ENCODE results near the gene NACC2. TPM values are rescaled to one million over a fixed set of nuclear protein-coding genes. Genes with fewer than 3 reads are reported as not detected.

NACC2 gene
- total and polyA plus RNA-seq, 2 experiments from 2014 or later = 4.4 to 12.0 TPM

- peaks cover 14% of the 10 kb centered on the region for H3K4me1 ChIP-seq (ENCODE audit: low read depth)
- TF ChIP-seq CTCF (IDR thresholded peaks at IDR 0.05; ENCODE audit: low read depth, low read length) = no peak
- no peak overlapping the region for H3K27ac ChIP-seq
- no peaks in the 10 kb centered on the region for H3K36me3 ChIP-seq
- DNase-seq (ENCODE audit: low read depth in 1 of 2, low spot score in 1 of 2) = no peak
- H3K9me3 ChIP-seq (ENCODE audit: low read depth) = no peaks in the 10 kb centered on the region
- no peak overlapping the region for H3K4me3 ChIP-seq
- no peaks in the 10 kb centered on the region for H3K27me3 ChIP-seq
These were observed 105.9 kb downstream of the NACC2 start for GRCh38 chr9:135989157-135989556.

- H3K4me1 ChIP-seq (ENCODE audit: low read depth) = peaks cover 11% of the 10 kb centered on the region
These were observed 106.6 kb downstream of the NACC2 start for GRCh38 chr9:135988493-135988892.

GRCh38 chr9:135987838-135988404 lies 107.2 kb downstream of the NACC2 start:
- DNase-seq (ENCODE audit: low read depth in 1 of 2, low spot score in 1 of 2) = no peak
- TF ChIP-seq CTCF (IDR thresholded peaks at IDR 0.05; ENCODE audit: low read depth, low read length) = no peak
- no peaks in the 10 kb centered on the region for H3K27me3 ChIP-seq
- peaks cover 5% of the 10 kb centered on the region for H3K4me1 ChIP-seq (ENCODE audit: low read depth)
- no peak overlapping the region for H3K4me3 ChIP-seq
- no peaks in the 10 kb centered on the region for H3K36me3 ChIP-seq
- H3K9me3 ChIP-seq (ENCODE audit: low read depth) = no peaks in the 10 kb centered on the region
- no peak overlapping the region for H3K27ac ChIP-seq

More at GRCh38 chr9:135988493-135988892, 106.6 kb downstream of the NACC2 start:
- Histone ChIP-seq H3K36me3 (no peaks in the 10 kb centered on the region), H3K4me3 (no peak overlapping the region), H3K27me3 (no peaks in the 10 kb centered on the region), H3K27ac (no peak overlapping the region), H3K9me3 (ENCODE audit: low read depth) (no peaks in the 10 kb centered on the region)
- DNase-seq (ENCODE audit: low read depth in 1 of 2, low spot score in 1 of 2) = no peak
- no peak for TF ChIP-seq CTCF (IDR thresholded peaks at IDR 0.05; ENCODE audit: low read depth, low read length)

GRCh38 chr9:135986605-135987004 lies 108.5 kb downstream of the NACC2 start:
- no peak overlapping the region for H3K4me3 ChIP-seq
- no peaks in the 10 kb centered on the region for H3K27me3 ChIP-seq
- no peaks in the 10 kb centered on the region for H3K9me3 ChIP-seq (ENCODE audit: low read depth)
- no peak for DNase-seq (ENCODE audit: low read depth in 1 of 2, low spot score in 1 of 2)
- H3K36me3 ChIP-seq = no peaks in the 10 kb centered on the region
- H3K4me1 ChIP-seq (ENCODE audit: low read depth) = no peaks in the 10 kb centered on the region
- H3K27ac ChIP-seq = no peak overlapping the region
- TF ChIP-seq CTCF (IDR thresholded peaks at IDR 0.05; ENCODE audit: low read depth, low read length) = no peak

GRCh38 chr9:135985889-135986288 lies 109.2 kb downstream of the NACC2 start:
- Histone ChIP-seq H3K4me1 (ENCODE audit: low read depth) (no peaks in the 10 kb centered on the region), H3K36me3 (no peaks in the 10 kb centered on the region)

More at GRCh38 chr9:135985889-135986288, 109.2 kb downstream of the NACC2 start:
- no peak for TF ChIP-seq CTCF (IDR thresholded peaks at IDR 0.05; ENCODE audit: low read depth, low read length)
- Histone ChIP-seq H3K27ac (no peak overlapping the region), H3K27me3 (no peaks in the 10 kb centered on the region), H3K4me3 (no peak overlapping the region), H3K9me3 (ENCODE audit: low read depth) (no peaks in the 10 kb centered on the region)
- DNase-seq (ENCODE audit: low read depth in 1 of 2, low spot score in 1 of 2) = no peak

All from cardiac muscle cell (in vitro differentiated cells and primary cell).